HG02973 (cell line): ENCODE measurements around the gene XPO5.
A peak's percentile ranks its signal among the peaks of the same experiment; 100 is the strongest.
"Not testable (repeated sequence)": the region's sequence is repeated elsewhere in the genome, so short reads cannot be mapped to it uniquely, and the experiment has no call there.

Source experiments
- ATAC-seq: cut with Tn5 transposase; IDR thresholded peaks from one replicate; pipeline ENCODE4 v1.9.1; 2021; ENCODE audit warnings: moderate library complexity; ENCODE audit not compliant: unreplicated experiment

XPO5 gene

DNA sequence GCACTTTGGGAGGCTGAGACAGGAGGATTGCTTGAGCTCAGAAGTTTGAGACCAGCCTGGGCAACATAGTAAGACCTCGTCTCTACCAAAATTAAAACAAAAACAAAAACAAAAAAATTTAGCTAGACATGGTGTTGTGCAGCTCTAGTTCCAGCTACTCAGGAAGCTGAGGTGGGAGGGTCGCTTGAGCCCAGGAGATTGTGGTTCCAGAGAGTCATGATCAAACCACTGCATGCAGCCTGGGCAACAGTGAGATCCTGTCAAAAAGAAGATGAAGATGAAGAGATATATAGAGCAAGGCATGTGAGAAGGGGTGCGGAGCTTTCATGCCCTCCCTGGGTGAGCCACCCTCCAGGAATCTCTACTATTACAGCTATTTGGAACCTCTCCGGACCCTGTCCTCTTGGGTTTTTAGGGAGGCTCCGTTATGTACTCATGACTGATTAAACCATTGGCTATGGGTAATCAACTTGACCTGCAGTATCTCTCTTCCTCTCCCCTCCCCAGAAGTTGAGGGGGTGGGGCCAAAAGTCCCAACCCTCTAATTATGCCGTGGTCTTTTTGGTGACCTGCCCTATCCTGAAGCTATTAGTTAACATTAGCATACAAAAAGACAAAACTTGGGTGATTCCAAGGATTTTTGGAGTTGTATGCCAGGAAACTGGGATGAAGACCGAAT, 9.2 kb upstream of the XPO5 start:
- ATAC-seq, result no peak

DNA sequence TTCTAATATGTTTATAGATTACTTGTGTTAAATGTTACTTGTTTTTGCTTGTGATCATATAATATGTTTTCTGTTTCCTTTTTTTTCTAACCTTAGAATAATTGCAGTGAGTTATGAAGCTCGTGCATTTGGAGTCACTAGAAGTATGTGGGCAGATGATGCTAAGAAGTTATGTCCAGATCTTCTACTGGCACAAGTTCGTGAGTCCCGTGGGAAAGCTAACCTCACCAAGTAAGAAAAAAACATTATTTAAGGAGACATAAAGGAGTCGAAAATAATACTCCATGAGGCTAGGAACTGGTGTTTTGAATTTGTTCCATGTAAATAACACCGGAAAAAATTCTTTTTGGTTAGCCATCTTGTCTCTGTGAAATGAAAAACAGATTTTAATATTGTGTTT, 7.1 kb upstream of the XPO5 start:
- no peak for ATAC-seq

DNA sequence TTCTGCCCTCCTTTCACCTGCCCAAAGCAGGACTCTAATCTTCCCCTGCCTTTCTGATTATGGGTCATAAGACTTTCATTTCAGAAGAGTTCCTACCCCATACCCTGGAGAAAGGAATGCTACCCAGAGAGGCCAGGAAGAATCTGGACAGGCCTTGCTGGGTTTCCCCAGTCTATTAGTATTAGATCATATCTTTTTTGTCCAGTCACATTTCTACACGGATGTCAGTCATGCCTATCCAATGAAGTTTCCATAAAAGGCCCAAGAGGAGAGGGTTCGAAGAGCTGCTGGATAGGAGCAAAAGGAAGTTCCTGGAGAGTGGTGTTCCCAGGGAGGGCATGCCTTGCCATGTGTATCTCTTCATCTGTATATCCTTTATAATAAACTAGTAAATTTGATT, 3.3 kb upstream of the XPO5 start:
- ATAC-seq, result no peak

DNA sequence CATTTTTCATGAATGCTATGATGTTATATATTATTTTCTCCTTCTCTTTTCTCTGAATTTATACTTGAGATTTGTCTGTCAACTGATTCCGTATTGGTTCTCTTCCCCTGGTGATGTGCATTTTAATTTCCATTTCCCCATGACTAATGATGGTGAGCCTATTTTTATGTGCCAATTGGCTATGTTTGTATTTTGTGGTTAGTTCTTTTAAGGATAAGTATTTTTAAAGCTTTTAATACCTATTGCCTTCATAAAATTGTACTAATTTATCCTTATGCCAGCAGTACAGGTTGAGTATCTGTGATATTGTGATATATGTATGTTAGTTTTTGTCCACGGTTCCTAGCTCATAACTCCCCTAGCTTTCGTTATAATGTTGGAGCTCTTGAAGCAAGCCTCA, 2.9 kb upstream of the XPO5 start:
- no peak for ATAC-seq

DNA sequence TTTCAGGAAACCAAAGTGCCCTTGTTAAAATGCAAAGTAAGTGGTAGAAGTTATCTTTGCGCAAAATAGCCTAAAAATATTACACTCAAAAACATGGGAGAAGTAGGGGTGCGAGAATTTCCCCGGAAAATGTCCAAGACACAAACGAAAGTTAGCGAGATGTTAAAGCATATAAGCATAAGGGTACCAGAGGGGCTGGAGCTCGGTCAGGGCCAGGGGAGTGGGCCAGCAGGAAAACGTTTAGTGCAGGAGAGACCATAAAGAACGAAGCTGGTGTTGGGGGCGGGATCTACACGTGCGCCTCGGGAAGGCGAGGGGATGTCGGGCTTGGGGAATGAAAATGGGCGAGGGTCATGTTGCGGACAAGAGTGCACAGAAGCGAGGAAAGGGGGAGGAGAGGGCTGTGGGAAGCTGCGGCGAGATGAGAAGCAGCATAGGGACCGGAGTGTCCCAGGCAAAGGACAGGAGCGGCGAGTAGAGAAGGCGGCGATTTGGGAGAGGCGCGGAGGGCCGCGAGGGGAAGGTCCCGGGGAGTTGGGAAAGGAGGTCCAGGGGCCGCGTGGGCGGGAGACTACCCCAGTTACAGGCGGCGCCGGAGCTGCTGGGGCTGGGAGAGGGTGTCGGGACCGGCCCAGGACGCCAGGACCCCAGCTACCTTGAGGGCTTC, 600 bp downstream of the XPO5 start:
- peak; percentile 32 for ATAC-seq

DNA sequence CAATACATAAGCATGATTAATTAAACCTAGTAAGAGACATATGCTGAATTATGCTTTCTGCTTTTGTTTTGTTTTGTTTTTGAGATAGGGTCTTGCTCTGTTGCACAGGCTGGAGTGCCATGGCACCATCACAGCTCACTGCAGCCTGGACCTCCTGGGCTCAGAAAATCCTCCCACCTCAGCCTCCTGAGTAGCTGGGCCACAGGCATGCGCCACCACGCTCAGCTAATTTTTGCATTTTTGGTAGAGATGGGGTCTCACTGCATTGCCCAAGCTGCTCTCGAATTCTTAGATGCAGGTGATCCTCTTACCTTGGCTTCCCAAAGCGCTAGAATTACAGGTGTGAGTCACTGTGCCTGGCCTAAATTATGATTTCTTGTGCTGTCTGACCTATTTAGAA, 3.8 kb downstream of the XPO5 start:
- ATAC-seq, result no peak

DNA sequence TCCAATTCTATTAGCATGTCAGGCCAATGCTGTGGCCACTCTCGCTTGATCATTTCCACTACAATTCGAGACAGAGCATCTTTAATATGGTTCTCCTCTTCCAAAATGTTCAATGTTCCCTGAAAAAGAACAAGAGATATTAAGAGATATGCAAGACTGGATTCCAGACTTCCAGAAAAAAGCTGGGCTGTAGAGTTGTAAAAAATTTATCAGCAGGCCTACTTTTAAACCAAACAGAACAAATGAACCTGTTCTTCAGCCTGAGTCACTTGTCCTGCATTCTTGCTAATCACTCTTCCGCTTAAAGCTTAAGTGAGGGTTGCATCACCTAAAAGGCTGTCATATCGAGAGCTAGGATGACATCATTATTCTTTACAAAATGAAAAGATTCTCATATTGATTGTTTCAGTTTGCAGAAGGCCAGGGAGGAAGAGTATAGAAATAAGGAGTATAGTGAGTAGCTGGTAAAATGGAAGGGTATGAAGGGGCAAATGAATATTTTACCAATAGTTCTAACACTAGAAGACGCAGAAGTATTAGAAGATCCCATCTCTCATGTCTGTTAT, 4.9 kb downstream of the XPO5 start:
- no peak for ATAC-seq

DNA sequence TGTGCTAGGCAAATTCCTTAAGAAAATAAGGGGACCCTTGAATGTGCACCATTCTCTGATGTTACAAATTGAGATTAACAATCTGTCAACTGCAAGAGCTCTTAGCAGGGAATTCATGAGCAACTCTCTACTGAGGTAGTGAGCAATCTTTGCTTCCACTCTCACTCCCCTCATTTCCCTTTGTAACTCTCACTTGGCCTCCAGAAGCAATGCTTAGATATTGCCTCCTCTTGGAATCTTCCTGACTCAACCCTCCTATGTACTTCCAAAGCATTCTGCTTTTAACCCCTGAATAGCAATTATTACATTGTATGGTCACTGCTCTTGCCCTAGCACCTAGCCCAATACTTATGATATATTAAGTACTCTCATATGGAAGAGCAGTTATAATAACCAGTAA, 16.5 kb downstream of the XPO5 start:
- ATAC-seq, result no peak

DNA sequence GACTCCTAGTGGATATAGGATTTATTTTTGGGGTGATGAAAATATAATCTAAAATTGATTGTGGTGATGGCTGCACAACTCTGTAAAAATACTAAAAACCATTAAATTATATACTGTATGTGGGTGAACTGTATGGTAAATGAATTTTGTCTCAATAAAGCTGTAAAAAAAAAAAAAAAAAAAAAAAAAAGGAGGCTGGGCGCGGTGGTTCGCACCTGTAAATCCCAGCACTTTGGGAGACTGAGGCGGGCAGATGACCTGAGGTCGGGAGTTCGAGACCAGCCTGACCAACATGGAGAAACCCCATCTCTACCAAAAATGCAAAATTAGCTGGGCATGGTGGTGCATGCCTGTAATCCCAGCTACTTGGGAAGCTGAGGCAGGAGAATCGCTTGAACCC, 18.2 kb downstream of the XPO5 start:
- not testable (repeated sequence) for ATAC-seq

DNA sequence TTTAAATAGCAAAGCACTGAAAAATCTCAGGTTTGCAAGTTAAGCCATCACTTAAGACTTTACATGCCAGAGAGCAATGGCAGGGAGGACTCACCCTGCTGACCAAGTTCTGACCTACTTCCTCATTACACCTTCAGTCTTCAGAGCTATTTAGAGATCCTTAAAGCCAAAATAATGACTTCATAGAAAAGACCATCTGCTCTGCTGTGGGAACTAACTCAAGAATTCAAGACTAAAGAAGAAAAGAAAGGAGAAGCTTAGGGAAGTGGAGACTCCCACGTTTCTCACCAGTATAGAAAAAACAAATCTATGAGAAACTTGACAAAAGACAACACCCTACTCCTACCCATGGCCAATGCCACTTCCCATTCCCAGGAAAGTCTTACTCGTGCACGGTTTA, 28.6 kb downstream of the XPO5 start:
- ATAC-seq, result no peak

DNA sequence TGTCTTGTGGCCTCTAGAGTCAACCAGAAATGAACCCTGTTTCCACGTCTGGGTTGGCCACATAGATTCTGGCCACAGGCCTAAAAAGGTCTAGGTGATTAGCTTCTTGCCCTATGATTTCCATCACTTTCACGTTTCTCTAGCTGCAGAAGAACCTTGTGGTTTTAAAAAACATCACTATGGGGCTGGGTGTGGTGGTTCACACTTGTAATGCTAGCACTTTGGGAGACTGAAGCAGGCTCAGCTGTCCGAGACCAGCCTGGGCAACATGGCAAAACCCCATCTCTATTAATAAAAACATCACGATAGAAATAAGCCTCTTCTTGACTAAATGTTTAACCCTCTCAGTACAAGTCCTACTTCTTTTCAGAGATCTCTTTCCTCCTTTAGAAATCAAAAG, 31.4 kb downstream of the XPO5 start:
- no peak for ATAC-seq

DNA sequence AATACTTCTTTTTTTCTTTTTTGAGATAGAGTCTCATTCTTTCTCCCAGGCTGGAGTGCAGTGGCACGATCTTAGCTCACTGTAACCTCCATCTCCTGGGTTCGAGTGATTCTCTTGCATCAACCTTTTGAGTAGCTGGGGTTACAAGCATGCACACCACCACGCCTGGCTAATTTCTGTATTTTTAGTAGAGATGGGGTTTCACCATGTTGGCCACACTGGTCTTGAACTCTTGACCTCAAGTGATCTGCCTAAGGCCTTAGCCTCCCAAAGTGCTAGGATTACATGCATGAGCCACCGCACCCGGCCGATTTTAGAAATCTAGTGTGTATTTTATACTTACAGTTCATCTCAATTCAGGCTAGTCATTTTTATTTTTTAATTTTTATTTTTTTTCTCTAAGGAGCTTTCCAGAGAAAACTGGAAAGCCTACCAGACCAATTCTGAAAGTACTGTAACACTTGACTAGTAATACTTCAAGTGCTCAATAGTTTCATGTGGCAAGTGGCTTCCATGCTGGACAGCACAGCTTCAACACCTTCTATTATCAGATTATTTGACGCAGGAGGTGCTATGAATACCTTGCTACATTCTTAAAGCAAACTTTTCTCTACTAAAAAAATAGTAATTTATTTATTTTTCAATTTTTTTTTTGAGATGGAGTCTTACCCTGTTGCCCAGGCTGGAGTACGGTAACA, 33.9 kb downstream of the XPO5 start:
- ATAC-seq, result no peak

DNA sequence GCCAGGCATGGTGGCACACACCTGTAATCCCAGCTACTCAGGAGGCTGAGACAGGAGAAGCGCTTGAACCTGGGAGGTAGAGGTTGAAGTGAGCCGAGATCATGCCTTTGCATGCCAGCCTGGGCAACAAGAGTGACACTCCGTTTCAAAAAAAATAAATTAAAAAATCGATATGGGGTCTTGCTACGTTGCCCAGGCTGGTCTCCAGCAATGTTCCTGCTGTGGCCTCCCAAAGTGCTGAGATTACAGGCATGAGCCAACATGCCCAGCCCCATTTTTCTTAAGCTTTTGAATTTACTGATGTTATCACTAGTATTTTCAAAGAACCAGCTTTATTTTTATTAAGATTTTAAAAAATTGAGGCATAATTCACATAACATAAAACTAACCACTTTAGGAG, 35.3 kb downstream of the XPO5 start:
- no peak for ATAC-seq

DNA sequence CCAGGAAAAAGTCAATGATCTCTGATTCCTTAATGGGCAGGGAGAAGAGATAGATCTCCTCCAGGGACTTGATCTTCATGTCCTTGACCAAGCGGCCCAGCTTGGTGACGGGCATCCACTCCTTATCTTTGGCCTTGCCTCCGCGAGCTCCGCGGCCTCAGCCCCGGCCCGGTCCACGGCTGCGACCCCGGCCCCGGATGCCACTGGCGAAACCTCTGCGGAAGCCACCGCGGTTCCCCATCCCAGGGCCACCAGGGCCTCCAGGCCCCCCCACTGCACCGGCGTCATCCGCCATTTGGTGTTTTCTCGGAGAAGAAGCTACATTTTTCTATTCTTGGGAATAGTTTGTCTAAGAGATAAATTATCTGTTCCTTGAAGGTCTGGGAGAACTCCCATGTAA, 36.4 kb downstream of the XPO5 start:
- ATAC-seq, result not testable (repeated sequence)

DNA sequence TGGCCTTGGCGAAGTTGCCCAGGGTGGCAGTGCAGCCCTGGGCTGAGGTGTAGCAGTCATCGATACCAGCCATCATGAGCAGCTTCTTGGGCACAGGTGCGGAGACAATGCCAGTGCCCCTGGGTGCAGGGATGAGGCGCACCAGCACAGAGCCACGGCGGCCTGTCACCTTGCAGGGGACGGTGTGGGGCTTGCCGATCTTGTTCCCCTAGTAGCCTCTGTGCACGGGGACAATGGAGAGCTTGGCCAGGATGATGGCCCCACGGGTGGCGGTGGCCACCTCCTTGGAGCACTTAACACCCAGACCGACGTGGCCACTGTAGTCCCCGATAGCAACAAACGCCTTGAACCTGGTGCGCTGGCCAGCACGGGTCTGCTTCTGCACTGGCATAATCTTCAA, 36.9 kb downstream of the XPO5 start:
- not testable (repeated sequence) for ATAC-seq

DNA sequence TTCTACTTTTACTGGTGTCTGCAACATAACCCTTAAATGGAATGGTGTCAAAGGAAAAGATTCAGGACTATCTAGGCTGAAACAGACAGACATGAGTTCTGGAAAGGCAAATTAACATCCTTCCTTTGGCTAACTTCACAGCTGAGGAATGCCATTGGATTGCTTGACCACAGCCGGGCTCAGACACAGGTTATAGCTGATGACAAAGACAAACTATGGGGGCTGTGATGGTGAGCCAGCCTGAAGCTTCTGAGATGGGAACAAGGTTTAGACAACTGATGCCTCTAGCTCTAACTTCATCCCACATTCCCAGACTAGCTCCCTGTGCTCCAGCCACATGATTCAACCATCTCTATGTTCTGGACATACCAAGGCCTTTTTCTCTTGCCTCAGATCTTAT, 43.6 kb downstream of the XPO5 start:
- ATAC-seq, result no peak

DNA sequence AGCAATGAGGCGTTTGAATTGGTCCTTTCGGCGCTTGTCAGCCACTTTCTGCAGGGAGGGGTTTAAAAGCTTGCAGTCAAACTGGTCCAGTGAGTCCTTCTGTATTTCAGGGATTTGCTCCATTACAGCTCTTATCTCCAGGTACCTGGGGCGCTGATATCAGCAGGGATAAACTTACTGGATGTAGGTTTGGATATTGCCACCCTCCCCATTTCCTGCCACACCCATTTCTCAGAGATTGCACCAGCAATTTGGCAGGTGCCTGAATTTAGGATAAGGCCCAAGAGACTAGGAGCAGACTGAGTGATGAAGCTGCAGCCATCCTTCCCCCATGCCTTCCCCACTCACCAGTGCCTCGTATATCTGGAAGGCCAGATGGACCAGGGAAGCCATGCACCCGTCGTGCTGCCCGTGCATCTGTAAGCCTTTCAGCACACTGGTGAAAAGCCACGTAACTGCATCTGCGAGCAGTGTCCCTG, 51.3 kb downstream of the XPO5 start:
- ATAC-seq, result no peak

DNA sequence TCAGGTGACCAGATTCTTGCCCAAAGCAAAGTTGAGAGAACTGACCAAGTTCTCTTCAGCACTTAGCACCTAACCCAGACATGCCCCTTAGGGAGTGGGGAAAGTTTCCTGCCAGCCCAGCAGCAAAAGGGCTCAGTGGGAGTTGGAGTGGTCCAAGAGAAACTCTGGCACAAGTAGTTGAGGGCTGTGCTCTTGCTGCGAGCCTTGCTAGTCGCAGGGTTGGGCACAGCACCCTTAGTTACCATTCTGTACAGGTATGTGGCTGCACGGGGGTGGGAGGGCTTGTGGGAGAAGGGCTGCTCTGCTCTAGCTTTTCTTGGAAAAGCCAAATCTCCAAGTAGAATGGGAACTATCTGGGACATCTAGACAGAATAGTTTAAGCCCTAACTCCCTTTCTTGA, 52.6 kb downstream of the XPO5 start:
- no peak for ATAC-seq

DNA sequence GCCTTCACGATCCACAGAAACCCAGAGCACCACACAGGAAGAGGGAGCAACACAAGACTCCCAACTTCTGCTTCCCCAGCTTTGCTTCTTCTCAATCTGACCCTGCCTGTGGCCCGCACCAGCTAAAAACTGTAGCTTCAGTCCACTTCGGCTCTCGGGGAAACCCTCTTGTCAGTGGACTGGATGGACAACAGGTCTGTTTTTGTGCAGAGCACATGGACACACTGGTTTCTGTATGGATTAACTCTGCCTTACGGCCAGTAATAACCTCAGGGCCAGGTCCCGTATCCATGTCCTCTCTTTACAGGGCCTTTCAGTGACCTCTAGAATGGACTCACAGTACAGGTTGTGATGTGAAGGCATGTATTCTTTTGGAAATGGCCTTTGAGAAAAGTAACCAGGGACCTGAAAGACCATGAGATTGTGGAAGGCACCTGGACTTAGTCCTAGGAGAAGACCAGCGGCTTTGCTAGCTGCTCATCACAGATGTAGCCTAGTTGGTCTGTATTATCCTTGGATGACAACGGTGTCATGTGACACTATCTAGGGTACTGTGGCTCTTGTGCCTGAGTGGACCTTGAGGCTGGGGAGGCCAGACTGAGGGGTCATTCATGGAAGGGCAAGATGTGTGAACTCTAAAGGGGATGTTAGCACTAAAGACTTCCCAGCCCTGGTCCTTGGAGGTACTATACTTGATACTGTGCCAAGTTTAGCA, 53.1 kb downstream of the XPO5 start:
- no peak for ATAC-seq

DNA sequence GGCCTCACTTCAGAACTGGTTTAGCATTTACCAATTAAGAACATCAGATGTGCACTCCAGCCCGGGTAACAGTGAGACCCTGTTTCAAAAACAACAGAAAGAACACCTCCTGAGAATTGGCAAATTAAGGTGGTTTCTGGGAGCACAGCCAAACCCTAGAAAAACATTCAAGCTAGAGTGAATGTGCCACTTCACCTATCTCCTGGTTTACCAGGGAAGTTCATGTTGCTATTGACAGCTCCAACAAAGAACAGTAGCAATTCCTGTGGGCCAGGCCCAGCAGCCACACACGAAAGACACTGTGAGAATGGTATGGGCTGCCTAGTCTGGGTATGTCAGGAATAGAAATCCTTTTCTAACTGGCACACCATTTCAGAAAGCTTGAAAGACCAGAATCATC, 54.0 kb downstream of the XPO5 start:
- ATAC-seq, result no peak

DNA sequence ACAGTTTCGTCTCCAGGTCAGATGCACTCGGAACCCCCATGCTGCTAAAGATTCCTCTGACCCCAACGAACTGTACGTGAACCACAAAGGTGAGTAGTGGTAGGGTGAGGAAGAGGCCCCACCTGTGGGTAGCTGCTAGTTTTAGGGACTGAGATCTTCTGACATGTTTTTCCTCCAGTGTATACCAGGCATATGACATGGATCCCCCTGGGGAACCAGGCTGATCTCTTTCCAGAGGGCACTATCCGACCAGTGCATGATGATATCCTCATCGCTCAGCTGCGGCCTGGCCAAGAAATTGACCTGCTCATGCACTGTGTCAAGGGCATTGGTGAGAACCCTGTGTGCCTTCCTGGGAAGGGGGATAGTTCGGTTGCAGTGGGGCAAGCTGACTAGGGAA, 55.7 kb downstream of the XPO5 start:
- no peak for ATAC-seq
